ENCODE data around the gene ARPP19. TPM values are rescaled to one million over a fixed set of nuclear protein-coding genes. Genes with fewer than 3 reads are reported as not detected.
"Not testable (repeated sequence)": the region's sequence is repeated elsewhere in the genome, so short reads cannot be mapped to it uniquely, and the experiment has no call there.

Gene ARPP19
- total RNA-seq, 2 experiments from 2014 or later: 176 to 193 TPM

DNA sequence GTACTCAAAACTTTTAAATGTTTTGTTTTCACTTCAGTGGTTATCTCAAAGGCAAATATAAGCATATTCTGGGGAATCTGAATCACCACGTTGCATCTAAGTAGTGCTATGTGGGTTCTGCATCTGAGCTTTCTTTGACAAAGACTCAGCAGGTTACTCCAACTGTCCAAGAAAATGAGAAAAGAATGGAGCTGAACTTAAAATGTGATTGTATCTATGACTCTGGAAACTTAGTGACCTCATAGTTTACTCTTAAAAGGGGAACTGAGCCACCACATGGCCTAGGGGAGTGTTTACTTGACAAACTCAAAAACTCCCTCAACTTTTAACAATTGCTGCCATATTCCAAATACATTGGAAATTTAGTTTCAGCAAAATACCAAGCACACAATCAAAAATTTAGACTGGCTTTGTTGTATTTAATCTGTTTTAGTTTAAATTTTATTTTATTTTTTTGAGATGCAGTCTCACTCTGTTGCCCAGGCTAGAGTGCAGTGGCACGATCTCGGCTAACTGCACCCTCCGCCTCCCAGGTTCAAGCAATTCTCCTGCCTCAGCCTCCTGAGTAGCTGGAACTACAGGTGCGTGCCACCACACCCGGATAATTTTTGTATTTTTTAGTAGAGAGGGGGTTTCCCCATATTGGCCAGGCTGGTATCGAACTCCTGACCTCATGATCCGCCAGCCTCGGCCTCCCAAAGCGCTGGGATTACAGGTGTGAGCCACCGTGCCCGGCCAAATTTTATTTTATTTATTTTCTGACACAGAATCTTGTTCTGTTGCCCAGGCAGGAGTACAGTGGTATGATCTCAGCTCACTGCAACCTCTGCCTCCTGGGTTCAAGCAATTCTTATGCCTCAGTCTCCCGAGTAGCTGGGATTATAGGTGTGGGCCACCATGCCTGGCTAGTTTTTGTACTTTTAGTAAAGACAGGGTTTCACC lies 3.1 kb downstream of the ARPP19 start:
- H3K4me3 Mint-ChIP-seq, CTCF ChIA-PET, H3K27me3 Mint-ChIP-seq, H3K9me3 Mint-ChIP-seq, DNase-seq: not testable (repeated sequence)
- POLR2A ChIA-PET: interaction anchor here (1.0 to 3.0 kb wide), 8 partner anchors 12 to 114 kb away, joined by 3 to 18 read pairs (median 4); partner anchors contain the start of genes ATOSA and MYO5A
- Mint-ChIP-seq H3K4me1 (peaks cover 57% of the 10 kb centered on the region), H3K36me3 (ENCODE audit: low read depth) (peaks cover 36% of the 10 kb centered on the region), H3K27ac (peak overlapping the region; percentile 62)

DNA sequence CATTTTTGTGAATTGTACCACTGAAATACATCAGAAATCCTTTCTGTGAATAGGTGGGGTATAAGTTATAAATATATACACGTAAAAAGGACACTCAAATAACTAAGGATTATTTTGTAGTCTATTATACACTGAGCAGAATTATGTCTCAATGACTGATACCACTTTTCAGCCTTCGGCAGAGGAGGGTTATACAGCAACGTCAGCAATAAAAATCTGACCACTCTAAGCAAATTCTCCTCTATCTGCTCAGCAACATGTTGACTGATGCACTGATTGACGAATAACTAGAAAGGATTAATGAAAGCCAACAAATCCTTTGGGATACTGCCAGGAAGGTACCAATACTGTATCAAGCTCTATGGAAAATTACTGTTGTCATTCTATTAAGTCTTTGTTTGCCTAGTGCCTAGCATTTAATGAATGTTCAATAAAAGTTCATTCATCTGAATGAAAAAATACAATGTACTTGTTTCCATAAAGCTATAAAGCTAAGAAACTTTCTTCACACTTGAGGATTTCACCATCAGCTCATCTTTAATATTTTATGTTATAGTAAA lies 5.2 kb downstream of the ARPP19 start:
- Mint-ChIP-seq H3K9me3 (no peaks in the 10 kb centered on the region), H3K27me3 (no peaks in the 10 kb centered on the region), H3K27ac (no peak overlapping the region), H3K4me1 (peaks cover 70% of the 10 kb centered on the region), H3K36me3 (ENCODE audit: low read depth) (peaks cover 44% of the 10 kb centered on the region), H3K4me3 (no peak overlapping the region)
- no peak for DNase-seq
- POLR2A ChIA-PET: interaction anchor here (1.4 to 3.0 kb wide), 3 partner anchors 11 to 97 kb away, joined by 3 to 18 read pairs (median 4); partner anchors contain the start of gene MYO5A
- CTCF ChIA-PET: interaction anchor here (1.1 to 1.4 kb wide), 2 partner anchors 231 to 305 kb away, joined by 3 read pairs; no protein-coding TSS in a partner anchor

DNA sequence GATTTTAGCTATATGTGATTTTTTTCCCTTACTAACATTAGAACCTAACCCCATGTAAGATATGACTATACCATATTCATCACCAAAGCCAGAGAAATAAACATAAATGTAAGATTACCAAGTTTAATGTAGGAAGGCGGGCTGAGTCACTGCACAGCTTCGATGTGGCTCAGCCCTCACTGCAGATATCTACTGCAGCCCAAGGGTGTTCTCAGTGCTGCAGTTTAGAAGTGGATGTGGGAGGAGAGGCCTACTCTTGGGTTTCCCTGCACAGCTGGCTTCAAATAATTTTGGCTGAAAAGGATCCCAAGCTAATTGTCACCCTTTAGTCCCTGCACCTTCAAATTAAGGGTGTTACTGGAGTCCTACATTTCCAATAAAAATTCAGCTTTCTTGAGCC lies 9.3 kb downstream of the ARPP19 start:
- POLR2A ChIA-PET: interaction anchor here (0.8 to 3.3 kb wide), 12 partner anchors 10 to 578 kb away, joined by 3 to 18 read pairs (median 4); partner anchors contain the start of genes ARPP19, ATOSA and MYO5A
- no peaks in the 10 kb centered on the region for H3K9me3 Mint-ChIP-seq
- H3K4me1 Mint-ChIP-seq: peaks cover 75% of the 10 kb centered on the region
- CTCF ChIA-PET: interaction anchor here (1.0 to 1.9 kb wide), 6 partner anchors 9 to 303 kb away, joined by 3 to 9 read pairs (median 5); partner anchors contain the start of gene MYO5A
- peak overlapping the region; percentile 21 for H3K4me3 Mint-ChIP-seq
- H3K27ac Mint-ChIP-seq: peak overlapping the region; percentile 89
- H3K36me3 Mint-ChIP-seq (ENCODE audit: low read depth): peaks cover 41% of the 10 kb centered on the region
- DNase-seq: peak; percentile 48
- H3K27me3 Mint-ChIP-seq: no peaks in the 10 kb centered on the region

DNA sequence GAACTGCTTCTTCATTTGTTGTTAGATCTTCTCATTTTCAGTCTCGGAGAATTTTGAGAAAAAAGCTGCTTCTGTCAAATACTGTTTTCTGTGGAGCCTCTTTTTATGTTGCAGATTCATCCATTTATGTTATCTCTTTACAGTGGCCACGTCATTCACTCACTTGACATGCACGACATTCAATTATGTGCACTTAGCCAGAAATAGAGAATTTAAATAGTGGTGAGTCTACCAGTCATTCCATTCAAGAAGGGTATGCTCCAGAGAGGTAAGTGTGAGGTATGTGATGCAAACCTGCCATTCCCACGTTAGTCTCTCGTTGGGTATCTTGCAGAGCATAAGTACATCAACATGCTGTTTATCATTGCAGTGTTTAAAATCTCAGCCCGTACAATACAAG lies 9.8 kb downstream of the ARPP19 start:
- Mint-ChIP-seq H3K4me3 (peak overlapping the region; percentile 53), H3K27ac (peak overlapping the region; percentile 89), H3K27me3 (no peaks in the 10 kb centered on the region), H3K9me3 (no peaks in the 10 kb centered on the region), H3K36me3 (ENCODE audit: low read depth) (peaks cover 38% of the 10 kb centered on the region), H3K4me1 (peaks cover 71% of the 10 kb centered on the region)
- ChIA-PET POLR2A (interaction anchor here (0.8 to 3.3 kb wide), 13 partner anchors 10 to 587 kb away, joined by 3 to 18 read pairs (median 4); partner anchors contain the start of genes ARPP19, ATOSA, LEO1 and MYO5A), CTCF (interaction anchor here (1.0 to 1.9 kb wide), 9 partner anchors 8 to 303 kb away, joined by 3 to 9 read pairs (median 4); partner anchors contain the start of gene MYO5A)
- DNase-seq: no peak

DNA sequence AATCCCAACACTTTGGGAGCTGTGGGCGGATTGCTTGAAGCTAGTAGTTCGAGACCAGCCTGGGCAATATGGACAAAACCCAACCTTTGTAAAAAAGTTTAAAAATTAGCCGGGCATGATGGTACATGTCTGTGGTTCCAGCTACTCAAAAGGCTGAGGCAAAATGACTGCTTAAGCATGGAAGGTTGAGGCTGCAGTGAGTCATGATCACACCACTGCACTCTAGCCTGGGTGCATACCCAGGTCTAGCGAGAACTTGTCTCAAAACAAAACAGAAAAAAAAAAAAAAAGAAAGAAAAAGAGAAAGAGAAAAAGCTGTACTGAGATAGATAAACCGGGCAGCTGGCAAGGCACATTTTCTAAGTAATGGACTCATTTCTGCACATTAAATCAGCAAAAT lies 10.6 kb downstream of the ARPP19 start:
- ChIA-PET POLR2A (interaction anchor here (0.7 to 3.3 kb wide), 11 partner anchors 11 to 587 kb away, joined by 3 to 18 read pairs (median 3); partner anchors contain the start of genes ARPP19, ATOSA, LEO1 and MYO5A), CTCF (interaction anchor here (0.7 to 1.9 kb wide), 9 partner anchors 8 to 302 kb away, joined by 3 to 7 read pairs (median 4); no protein-coding TSS in a partner anchor)
- peak overlapping the region; percentile 58 for H3K4me3 Mint-ChIP-seq
- H3K4me1 Mint-ChIP-seq: peaks cover 64% of the 10 kb centered on the region
- DNase-seq: peak; percentile 77
- peak overlapping the region; percentile 89 for H3K27ac Mint-ChIP-seq
- H3K9me3 Mint-ChIP-seq: no peaks in the 10 kb centered on the region
- peaks cover 40% of the 10 kb centered on the region for H3K36me3 Mint-ChIP-seq (ENCODE audit: low read depth)
- no peaks in the 10 kb centered on the region for H3K27me3 Mint-ChIP-seq

DNA sequence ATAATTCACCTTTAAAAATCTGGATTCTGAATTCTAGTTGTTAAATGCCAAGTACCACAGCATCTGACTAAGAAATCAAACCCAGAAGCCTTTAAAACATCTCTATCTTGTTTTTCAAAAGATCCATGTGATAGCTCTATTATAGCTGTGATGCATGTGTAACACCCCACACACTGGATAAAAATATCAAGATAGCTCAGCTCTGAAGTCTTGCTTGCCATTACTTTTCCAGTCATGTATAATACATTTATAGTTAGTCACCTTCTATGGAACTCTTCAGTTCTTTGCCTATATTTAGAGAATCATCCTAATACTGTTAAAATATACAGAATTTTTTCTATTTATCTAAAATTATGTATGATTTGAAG lies 11.6 kb downstream of the ARPP19 start:
- no peak for DNase-seq
- no peak overlapping the region for H3K4me3 Mint-ChIP-seq
- H3K4me1 Mint-ChIP-seq: peaks cover 56% of the 10 kb centered on the region
- H3K27ac Mint-ChIP-seq: no peak overlapping the region
- ChIA-PET POLR2A (interaction anchor here (1.0 to 1.3 kb wide), 3 partner anchors 11 to 104 kb away, joined by 3 read pairs; no protein-coding TSS in a partner anchor), CTCF (interaction anchor here (2.4 kb wide), 1 partner anchor 11 kb away, joined by 6 read pairs; no protein-coding TSS in a partner anchor)
- no peaks in the 10 kb centered on the region for H3K27me3 Mint-ChIP-seq
- H3K36me3 Mint-ChIP-seq (ENCODE audit: low read depth): peaks cover 33% of the 10 kb centered on the region
- no peaks in the 10 kb centered on the region for H3K9me3 Mint-ChIP-seq

DNA sequence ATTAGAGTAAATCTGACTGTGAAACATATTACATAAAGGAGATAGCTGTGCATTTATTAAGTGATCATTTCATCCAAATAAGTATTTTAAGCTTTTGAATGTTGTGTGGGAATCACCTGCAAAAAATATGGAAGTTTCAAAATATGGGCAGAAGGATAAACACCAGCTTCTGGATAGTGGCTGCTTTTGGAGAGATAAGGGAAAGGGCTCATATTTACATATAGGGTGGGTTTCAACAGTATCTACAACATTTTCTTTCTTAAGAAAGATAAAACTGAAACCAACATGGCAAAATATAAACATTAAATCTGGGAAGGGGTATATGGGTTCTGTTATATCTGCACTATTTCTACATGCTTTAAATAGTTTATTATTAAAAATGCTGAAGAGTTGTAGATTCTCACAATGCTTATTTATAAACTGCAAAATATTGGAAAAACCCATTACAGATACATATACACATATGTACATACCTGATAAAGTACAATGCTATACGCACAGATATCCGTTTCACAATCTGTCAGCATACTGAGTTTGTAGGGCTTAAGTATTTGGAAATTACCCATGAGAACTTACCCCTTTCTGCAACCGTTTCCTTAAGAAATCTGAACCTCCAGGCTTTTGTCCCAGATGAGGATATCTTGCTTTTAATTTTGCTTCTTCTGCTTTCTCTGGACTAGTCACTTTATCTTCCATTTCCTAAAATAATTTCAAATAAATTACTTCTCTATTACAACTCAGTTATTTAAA lies 12.1 kb downstream of the ARPP19 start:
- H3K4me1 Mint-ChIP-seq: peaks cover 54% of the 10 kb centered on the region

DNA sequence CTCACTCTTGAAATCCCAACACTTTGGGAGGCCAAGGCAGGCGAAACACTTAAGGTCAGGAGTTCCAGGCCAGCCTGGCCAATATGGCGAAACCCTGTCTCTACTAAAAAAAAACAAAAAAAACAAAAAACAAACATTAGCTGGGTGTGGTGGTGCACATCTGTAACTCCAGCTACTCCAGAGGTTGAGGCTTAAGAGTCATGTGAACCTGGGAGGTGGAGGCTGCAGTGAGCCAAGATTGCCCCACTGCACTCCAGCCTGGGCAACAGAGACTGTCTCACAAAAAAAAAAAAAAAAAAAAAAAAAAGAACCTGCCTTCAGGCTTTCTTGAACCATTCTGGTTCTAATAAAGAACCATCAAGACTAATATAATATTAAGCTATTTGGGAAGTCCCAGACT lies 16.5 kb downstream of the ARPP19 start:
- no peak for DNase-seq
- Mint-ChIP-seq H3K4me1 (peaks cover 19% of the 10 kb centered on the region), H3K36me3 (ENCODE audit: low read depth) (peaks cover 62% of the 10 kb centered on the region), H3K27ac (no peak overlapping the region), H3K27me3 (no peaks in the 10 kb centered on the region), H3K4me3 (no peak overlapping the region), H3K9me3 (no peaks in the 10 kb centered on the region)
- ChIA-PET POLR2A (interaction anchor here (1.0 kb wide), 1 partner anchor 12 kb away, joined by 4 read pairs; no protein-coding TSS in a partner anchor), CTCF (interaction anchor here (0.7 to 1.1 kb wide), 2 partner anchors 41 to 325 kb away, joined by 3 to 7 read pairs; no protein-coding TSS in a partner anchor)

More for the DNA sequence above, 12.1 kb downstream of the ARPP19 start:
- H3K27ac Mint-ChIP-seq: no peak overlapping the region
- H3K36me3 Mint-ChIP-seq (ENCODE audit: low read depth): peaks cover 39% of the 10 kb centered on the region
- H3K9me3 Mint-ChIP-seq: no peaks in the 10 kb centered on the region
- no peak overlapping the region for H3K4me3 Mint-ChIP-seq
- DNase-seq: no peak
- H3K27me3 Mint-ChIP-seq: no peaks in the 10 kb centered on the region
- POLR2A ChIA-PET: interaction anchor here (1.0 to 1.2 kb wide), 3 partner anchors 11 to 28 kb away, joined by 3 read pairs; no protein-coding TSS in a partner anchor
- CTCF ChIA-PET: interaction anchor here (2.4 kb wide), 1 partner anchor 11 kb away, joined by 6 read pairs; no protein-coding TSS in a partner anchor

DNA sequence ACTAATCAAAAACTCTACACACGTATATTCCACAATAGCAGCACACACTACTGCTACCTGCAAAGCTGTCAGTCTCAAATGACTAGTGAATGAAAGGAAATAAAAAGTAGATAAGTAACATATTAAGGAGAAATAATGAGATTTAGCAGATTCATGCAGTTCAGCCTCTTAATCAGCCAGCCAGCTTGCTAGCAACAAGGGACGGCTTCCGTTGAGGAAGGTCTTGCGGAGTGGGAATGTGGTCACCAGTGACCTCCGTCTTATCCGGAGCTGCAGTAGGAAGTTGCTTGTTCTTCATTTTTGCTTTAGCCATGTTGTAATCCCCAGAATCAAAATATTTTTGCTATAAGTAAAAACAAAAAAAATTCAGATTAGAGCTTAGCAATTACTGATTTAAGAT lies 17.1 kb downstream of the ARPP19 start:
- Mint-ChIP-seq H3K4me1 (peaks cover 17% of the 10 kb centered on the region), H3K27ac (no peak overlapping the region), H3K36me3 (ENCODE audit: low read depth) (peaks cover 66% of the 10 kb centered on the region), H3K27me3 (no peaks in the 10 kb centered on the region), H3K9me3 (no peaks in the 10 kb centered on the region), H3K4me3 (no peak overlapping the region)
- ChIA-PET POLR2A (no interaction called here), CTCF (interaction anchor here (0.6 to 1.1 kb wide), 2 partner anchors 324 to 508 kb away, joined by 3 to 7 read pairs; no protein-coding TSS in a partner anchor)
- no peak for DNase-seq

DNA sequence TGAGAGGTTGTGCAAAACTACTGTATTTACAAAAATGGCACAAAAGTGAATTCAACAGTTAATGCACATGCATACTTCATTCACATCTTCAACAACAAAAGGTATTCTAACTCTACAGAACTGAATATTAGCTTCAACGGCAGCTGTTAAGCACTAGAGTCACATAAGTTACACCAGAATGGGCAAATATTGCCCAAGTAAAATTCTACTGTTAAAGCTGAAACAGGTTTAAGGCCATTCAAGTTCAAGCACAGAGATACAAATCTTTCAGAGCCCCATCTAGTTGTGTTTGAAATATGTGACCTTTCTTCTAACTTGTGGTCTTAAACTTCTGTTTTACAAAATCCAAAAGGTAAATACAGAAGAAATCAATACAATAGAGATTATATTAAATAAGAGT lies 17.6 kb downstream of the ARPP19 start:
- H3K27me3 Mint-ChIP-seq, DNase-seq, H3K4me3 Mint-ChIP-seq, H3K9me3 Mint-ChIP-seq, H3K27ac Mint-ChIP-seq: not testable (repeated sequence)
- POLR2A ChIA-PET: interaction anchor here (1.2 kb wide), 1 partner anchor 9 kb away, joined by 3 read pairs; no protein-coding TSS in a partner anchor
- H3K4me1 Mint-ChIP-seq: peaks cover 18% of the 10 kb centered on the region
- CTCF ChIA-PET: interaction anchor here (0.6 to 1.4 kb wide), 2 partner anchors 8 to 508 kb away, joined by 3 to 4 read pairs; no protein-coding TSS in a partner anchor
- H3K36me3 Mint-ChIP-seq (ENCODE audit: low read depth): peaks cover 66% of the 10 kb centered on the region

DNA sequence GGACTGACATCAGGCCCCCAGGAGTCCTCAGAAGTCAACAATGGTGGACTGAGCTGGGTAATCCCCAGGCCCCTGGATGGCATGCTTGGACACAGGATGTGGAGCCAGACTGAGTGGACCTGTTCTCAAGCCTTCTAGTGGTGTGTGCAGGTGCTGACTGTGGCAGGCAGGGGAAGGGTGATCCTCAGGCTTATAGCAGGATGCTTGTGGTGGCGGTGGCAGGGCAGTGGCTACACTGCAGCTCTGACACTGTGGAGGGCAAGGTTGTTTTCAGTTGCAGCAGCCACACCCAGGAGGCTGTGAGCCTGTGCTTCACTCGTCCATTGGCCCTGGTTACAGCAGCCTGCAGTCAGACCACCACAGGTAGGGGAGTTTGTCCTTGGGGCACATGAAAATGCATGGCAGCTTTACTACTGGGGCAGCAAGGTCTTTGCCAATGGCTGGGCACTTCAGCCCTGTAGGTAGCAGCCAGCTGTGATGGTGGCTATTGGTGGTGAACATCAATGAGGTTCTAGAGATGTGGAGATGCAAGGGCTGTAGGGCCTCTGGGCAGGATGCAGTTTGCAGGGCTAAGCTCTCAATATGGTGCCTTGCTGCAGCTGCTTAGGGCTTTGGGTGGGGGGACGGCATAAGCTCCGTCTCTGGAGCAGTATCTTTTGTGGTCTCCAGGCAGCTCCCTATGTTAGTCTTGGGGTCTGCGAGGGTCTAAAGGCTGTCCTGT lies 22.6 kb downstream of the ARPP19 start:
- Mint-ChIP-seq H3K36me3 (ENCODE audit: low read depth) (peaks cover 61% of the 10 kb centered on the region), H3K4me1 (peaks cover 24% of the 10 kb centered on the region), H3K27ac (peak overlapping the region; percentile 70), H3K9me3 (peaks cover 7% of the 10 kb centered on the region), H3K4me3 (peak overlapping the region; percentile 33), H3K27me3 (no peaks in the 10 kb centered on the region)
- DNase-seq: peak; percentile 63
- ChIA-PET CTCF (interaction anchor here (1.7 kb wide), 1 partner anchor 10 kb away, joined by 6 read pairs; no protein-coding TSS in a partner anchor), POLR2A (interaction anchor here (0.9 to 2.5 kb wide), 6 partner anchors 10 to 18 kb away, joined by 3 to 11 read pairs (median 4); no protein-coding TSS in a partner anchor)

Data from activated CD4-positive, alpha-beta memory T cell treated with anti-CD3 and anti-CD28 coated beads, Interleukin-2, amount 10 ng/mL, durations not matched to agents 7 days and 5 days (primary cell).